ENCODE measurements around the gene RALGPS1. TPM values are rescaled to one million over a fixed set of nuclear protein-coding genes. Genes with fewer than 3 reads are reported as not detected.

RALGPS1 gene
- total RNA-seq, 2 experiments from 2014 or later: 14.1 to 14.4 TPM

DNA sequence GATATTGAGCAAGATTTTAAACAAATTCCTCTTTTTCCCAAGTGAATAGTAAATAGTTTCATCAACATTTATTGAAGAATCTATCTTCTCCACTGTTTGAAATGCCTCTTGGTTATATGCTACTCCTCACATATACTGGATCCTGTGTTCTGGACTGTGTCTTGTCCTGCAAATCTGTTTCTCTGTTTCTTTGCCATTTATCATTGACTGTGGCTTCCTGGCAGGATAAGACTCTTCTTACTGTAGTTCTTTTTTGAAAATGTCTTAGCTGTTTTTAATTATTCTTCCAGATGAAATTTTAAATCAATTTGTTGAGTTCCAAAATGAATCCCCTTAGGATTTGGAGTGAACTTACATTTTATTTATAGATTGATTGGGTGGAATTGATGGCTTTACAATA, 27.8 kb downstream of the RALGPS1 start:
- no peaks in the 10 kb centered on the region for H4K20me1 ChIP-seq (ENCODE audit: insufficient read depth, low read length)
- DNase-seq (ENCODE audit: low spot score): no peak
- H3K36me3 ChIP-seq (ENCODE audit: insufficient read depth, low read length): no peaks in the 10 kb centered on the region
- no TSS peak for BruUV-seq (replicated peaks)
- H3K4me2 ChIP-seq (ENCODE audit: low read length): no peak overlapping the region
- H2AFZ ChIP-seq (ENCODE audit: low read length): no peak overlapping the region
- ChIA-PET CTCF (ENCODE audit: unreplicated experiment) (no interaction called here), POLR2A (interaction anchor here (1.0 kb wide), 1 partner anchor 225 kb away, joined by 3 read pairs; no protein-coding TSS in a partner anchor)
- H3K9me2 ChIP-seq (ENCODE audit: insufficient read depth, low read length): no peaks in the 10 kb centered on the region
- H3K27ac ChIP-seq (ENCODE audit: low read depth, low read length, poor library complexity, severe bottlenecking): no peak overlapping the region
- no peak for TF ChIP-seq EZH2phosphoT487 (IDR thresholded peaks at IDR 0.05; ENCODE audit: borderline replicate concordance, low read depth, low read length)
- no peak for TF ChIP-seq CTCF (conservative IDR thresholded peaks at IDR 0.05; ENCODE audit: low read length)
- no peak overlapping the region for H3K4me3 ChIP-seq (ENCODE audit: low read depth, low read length, poor library complexity, severe bottlenecking)
- no peaks in the 10 kb centered on the region for H3K79me2 ChIP-seq (ENCODE audit: insufficient read depth, low read depth, low read length)
- no peaks in the 10 kb centered on the region for H3K4me1 ChIP-seq (ENCODE audit: insufficient read depth, low read length, poor library complexity, severe bottlenecking)
- H3K9me3 ChIP-seq (ENCODE audit: low read length): no peaks in the 10 kb centered on the region
- intact Hi-C loops (cut with micrococcal nuclease; ENCODE audit: unreplicated experiment): loop anchor here (5.0 kb wide), 1 partner anchor 455 kb away; the partner anchor contains the start of gene SLC2A8

DNA sequence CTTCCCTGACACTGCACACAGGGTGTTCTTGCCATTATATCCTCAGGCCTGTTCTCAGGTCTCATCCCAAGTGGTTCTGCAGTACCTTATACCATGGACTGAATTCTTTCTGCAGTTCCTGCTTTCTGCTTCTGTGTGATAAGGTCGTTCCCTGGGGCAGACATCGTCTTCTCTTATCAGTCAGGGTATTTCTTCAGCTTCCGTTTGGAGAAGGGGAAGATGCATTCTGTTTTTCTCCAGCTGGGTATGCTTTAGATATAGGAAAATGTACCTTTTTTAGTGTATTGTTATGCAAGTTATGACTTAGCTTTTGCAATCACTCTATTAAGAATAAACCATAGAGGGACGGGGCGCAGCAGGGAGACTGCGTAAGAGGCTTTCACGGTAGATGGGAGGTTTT, 31.1 kb downstream of the RALGPS1 start:
- POLR2A ChIA-PET: no interaction called here
- TF ChIP-seq EZH2phosphoT487 (IDR thresholded peaks at IDR 0.05; ENCODE audit: borderline replicate concordance, low read depth, low read length) (no peak), CTCF (conservative IDR thresholded peaks at IDR 0.05; ENCODE audit: low read length) (no peak)
- no peak overlapping the region for H3K4me3 ChIP-seq (ENCODE audit: low read depth, low read length, poor library complexity, severe bottlenecking)
- no peak for DNase-seq (ENCODE audit: low spot score)
- BruUV-seq (replicated peaks): no TSS peak
- H3K36me3 ChIP-seq (ENCODE audit: insufficient read depth, low read length): no peaks in the 10 kb centered on the region
- H4K20me1 ChIP-seq (ENCODE audit: insufficient read depth, low read length): no peaks in the 10 kb centered on the region
- H3K79me2 ChIP-seq (ENCODE audit: insufficient read depth, low read depth, low read length): no peaks in the 10 kb centered on the region
- no peaks in the 10 kb centered on the region for H3K4me1 ChIP-seq (ENCODE audit: insufficient read depth, low read length, poor library complexity, severe bottlenecking)
- H3K9me2 ChIP-seq (ENCODE audit: insufficient read depth, low read length): no peaks in the 10 kb centered on the region
- CTCF ChIA-PET (ENCODE audit: unreplicated experiment): no interaction called here
- no peaks in the 10 kb centered on the region for H3K9me3 ChIP-seq (ENCODE audit: low read length)
- no peak overlapping the region for H3K4me2 ChIP-seq (ENCODE audit: low read length)
- no peak overlapping the region for H2AFZ ChIP-seq (ENCODE audit: low read length)
- intact Hi-C loops (cut with micrococcal nuclease; ENCODE audit: unreplicated experiment): no loop called here
- no peak overlapping the region for H3K27ac ChIP-seq (ENCODE audit: low read depth, low read length, poor library complexity, severe bottlenecking)

DNA sequence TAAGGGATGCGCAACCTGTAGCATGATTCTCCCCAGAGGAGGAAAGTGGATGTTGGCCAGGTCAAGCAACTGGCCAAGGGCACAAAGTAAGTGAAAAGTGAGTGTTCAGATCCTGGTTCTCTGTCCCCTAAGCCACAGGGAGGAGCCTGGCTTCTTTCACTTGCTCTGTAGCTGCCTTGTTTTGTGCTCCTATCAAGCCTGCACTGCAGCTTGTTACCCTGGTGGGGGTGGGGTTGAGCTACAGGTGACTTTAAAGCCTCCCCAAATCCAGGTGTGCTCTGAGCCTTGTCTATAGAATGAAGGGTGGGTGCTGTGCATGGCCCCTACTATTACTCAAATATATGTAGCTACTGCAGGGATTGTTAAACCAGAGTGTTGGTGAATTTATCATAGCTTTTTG, 32.9 kb downstream of the RALGPS1 start:
- Histone ChIP-seq H3K79me2 (ENCODE audit: insufficient read depth, low read depth, low read length) (no peaks in the 10 kb centered on the region), H3K9me2 (ENCODE audit: insufficient read depth, low read length) (no peaks in the 10 kb centered on the region), H3K4me2 (ENCODE audit: low read length) (no peak overlapping the region), H3K36me3 (ENCODE audit: insufficient read depth, low read length) (no peaks in the 10 kb centered on the region), H3K9me3 (ENCODE audit: low read length) (no peaks in the 10 kb centered on the region), H3K4me1 (ENCODE audit: insufficient read depth, low read length, poor library complexity, severe bottlenecking) (no peaks in the 10 kb centered on the region), H2AFZ (ENCODE audit: low read length) (no peak overlapping the region), H3K27ac (ENCODE audit: low read depth, low read length, poor library complexity, severe bottlenecking) (no peak overlapping the region), H3K4me3 (ENCODE audit: low read depth, low read length, poor library complexity, severe bottlenecking) (no peak overlapping the region), H4K20me1 (ENCODE audit: insufficient read depth, low read length) (no peaks in the 10 kb centered on the region)
- CTCF ChIA-PET (ENCODE audit: unreplicated experiment): no interaction called here
- POLR2A ChIA-PET: no interaction called here
- no TSS peak for BruUV-seq (replicated peaks)
- DNase-seq (ENCODE audit: low spot score): peak; percentile 29
- intact Hi-C loops (cut with micrococcal nuclease; ENCODE audit: unreplicated experiment): no loop called here
- TF ChIP-seq EZH2phosphoT487 (IDR thresholded peaks at IDR 0.05; ENCODE audit: borderline replicate concordance, low read depth, low read length) (no peak), CTCF (conservative IDR thresholded peaks at IDR 0.05; ENCODE audit: low read length) (peak; percentile 32; the same call in 1 of the 2 replicates)

Measured in OCI-LY7 (cell line).